ENCODE results near the gene DZANK1.

Gene DZANK1

DNA sequence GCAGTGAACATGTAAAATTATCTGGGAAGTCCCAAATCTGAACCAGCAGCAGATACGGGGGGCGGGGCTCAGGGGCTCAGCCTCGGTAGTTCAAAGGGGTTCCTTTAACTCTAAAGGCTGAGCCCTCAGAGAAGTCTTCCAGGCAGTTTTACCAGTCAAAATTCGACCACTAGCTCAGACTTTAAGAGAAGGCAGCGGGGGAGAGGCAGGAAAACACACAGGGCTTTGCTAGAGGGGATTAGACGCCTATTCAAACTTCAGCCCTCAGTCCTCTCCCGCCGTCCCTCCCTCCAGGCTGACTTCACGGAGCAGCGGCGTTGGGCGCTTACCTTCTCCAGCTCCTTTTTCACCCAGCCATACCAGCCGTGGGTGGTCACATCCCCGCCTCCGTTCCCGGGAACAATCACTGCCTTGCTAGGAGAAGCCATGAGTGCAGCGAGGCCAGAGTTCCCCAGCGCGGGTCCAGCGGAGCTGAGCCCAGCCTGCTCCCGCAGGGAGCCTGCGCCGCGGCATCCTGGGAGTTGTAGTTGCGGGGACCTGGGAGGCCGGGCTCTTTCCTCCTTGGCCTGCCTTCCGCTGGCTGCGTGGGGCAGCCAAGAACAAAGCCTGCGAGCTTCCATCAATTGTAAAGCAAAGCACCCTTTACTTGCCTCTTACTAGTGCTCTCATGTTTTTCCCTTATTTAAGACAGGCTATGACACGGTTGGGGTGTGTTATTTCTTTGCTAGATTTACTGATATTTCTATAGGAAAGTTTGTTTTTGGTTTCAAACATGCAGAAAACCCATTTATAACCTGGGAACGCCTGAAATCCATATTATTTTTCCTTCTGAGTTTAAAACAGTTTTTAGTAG is 30.1 kb upstream of the DZANK1 start, which contains the start of gene RBBP9:
Gene RBBP9, minus strand, starts transcription at position 486 of the 853 bp plus-strand sequence. Its CDS starts 58 bp downstream, at position 428.
- peak within 1 kb of the TSS; percentile 67 to 84 for H3K9ac ChIP-seq (ENCODE audit: low read length in 2 of 2)
- no peaks in the 10 kb centered on the region for H3K27me3 ChIP-seq (ENCODE audit: control insufficient read depth in 1 of 2, insufficient read depth in 2 of 2, low read length in 2 of 2)
- H3K4me3 ChIP-seq (ENCODE audit: low read length in 2 of 2), result peak within 1 kb of the TSS; percentile 80 to 96
- peaks cover 11% of the 10 kb centered on the region for H3K4me1 ChIP-seq (ENCODE audit: control insufficient read depth, insufficient read depth, low read length)
- peak within 1 kb of the TSS; percentile 26 for H3K27ac ChIP-seq (ENCODE audit: low read length)
- no peaks in the 10 kb centered on the region for H3K9me3 ChIP-seq (ENCODE audit: control insufficient read depth in 2 of 2, low read length in 2 of 2)
- H3K36me3 ChIP-seq (ENCODE audit: control insufficient read depth in 2 of 2, insufficient read depth in 2 of 2, low read length in 2 of 2), result peaks cover 5 to 13% of the 10 kb centered on the region in 2 donors

DNA sequence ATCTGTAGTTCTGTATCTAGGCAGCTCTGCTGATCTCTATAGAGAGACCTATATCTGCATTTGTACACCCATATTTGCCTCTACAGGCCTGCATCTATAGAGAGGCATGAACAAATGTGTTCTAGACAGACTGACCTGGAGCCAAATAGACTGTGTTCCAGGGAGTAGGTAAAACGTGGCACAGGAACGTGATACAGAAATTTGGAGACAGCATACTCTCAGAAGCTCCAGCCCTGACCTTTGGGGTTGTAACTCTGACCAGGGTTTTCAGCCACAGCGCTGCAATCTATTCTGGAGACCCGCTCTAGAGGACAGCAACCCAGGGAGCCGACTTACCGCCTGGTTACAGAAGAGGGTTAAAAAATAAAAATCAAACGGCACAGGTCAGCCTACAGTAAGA is 29.2 kb upstream of the DZANK1 start:
- H3K9me3 ChIP-seq (ENCODE audit: control insufficient read depth in 2 of 2, low read length in 2 of 2), result no peaks in the 10 kb centered on the region
- H3K9ac ChIP-seq (ENCODE audit: low read length in 2 of 2), result peak overlapping the region in 1 of 2 donors; percentile 55
- peaks cover 11% of the 10 kb centered on the region for H3K4me1 ChIP-seq (ENCODE audit: control insufficient read depth, insufficient read depth, low read length)
- H3K4me3 ChIP-seq (ENCODE audit: low read length in 2 of 2), result peak overlapping the region; percentile 80 to 96
- peaks cover 5 to 13% of the 10 kb centered on the region in 2 donors for H3K36me3 ChIP-seq (ENCODE audit: control insufficient read depth in 2 of 2, insufficient read depth in 2 of 2, low read length in 2 of 2)
- H3K27me3 ChIP-seq (ENCODE audit: control insufficient read depth in 1 of 2, insufficient read depth in 2 of 2, low read length in 2 of 2), result no peaks in the 10 kb centered on the region
- H3K27ac ChIP-seq (ENCODE audit: low read length), result no peak overlapping the region

DNA sequence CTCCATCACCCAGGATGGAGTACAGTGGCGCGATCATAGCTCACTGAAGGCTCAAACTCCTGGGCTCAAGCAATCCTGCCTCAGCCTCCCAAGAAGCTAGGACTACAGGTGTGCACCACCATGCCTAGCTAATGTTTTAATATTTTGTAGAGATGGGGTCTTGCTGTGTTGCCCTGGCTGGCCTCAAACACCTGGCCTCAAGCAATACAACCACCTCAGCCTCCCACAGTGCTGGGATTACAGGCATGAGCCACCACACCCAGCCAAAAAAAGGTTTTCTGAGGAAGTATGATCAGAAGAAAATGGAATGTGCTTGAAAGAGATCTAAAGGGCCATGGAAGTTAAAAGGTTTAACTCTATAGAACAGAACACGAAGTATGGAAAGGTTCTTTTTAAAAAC is 21.5 kb upstream of the DZANK1 start:
- Histone ChIP-seq H3K36me3 (ENCODE audit: control insufficient read depth in 2 of 2, insufficient read depth in 2 of 2, low read length in 2 of 2) (peaks cover 22 to 27% of the 10 kb centered on the region in 2 donors), H3K9ac (ENCODE audit: low read length in 2 of 2) (no peak overlapping the region), H3K27ac (ENCODE audit: low read length) (no peak overlapping the region), H3K4me1 (ENCODE audit: control insufficient read depth, insufficient read depth, low read length) (no peaks in the 10 kb centered on the region), H3K4me3 (ENCODE audit: low read length in 2 of 2) (no peak overlapping the region), H3K27me3 (ENCODE audit: control insufficient read depth in 1 of 2, insufficient read depth in 2 of 2, low read length in 2 of 2) (no peaks in the 10 kb centered on the region), H3K9me3 (ENCODE audit: control insufficient read depth in 2 of 2, low read length in 2 of 2) (no peaks in the 10 kb centered on the region)

DNA sequence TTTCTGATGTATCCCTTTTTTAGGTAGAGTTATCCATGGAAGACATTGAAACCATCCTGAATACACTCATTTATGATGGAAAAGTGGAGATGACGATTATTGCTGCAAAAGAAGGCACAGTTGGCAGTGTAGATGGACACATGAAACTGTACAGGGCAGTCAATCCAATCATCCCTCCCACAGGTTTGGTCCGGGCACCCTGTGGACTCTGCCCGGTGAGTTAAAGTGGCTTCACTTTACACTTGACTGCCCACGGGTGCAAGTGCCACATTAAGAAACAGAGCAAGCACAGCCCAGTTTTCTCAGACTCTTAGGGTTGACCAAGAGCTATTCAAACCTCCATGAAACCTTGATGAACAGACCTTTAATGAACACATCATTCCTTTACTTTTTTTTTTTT is 14.8 kb upstream of the DZANK1 start:
- no peaks in the 10 kb centered on the region for H3K9me3 ChIP-seq (ENCODE audit: control insufficient read depth in 2 of 2, low read length in 2 of 2)
- no peak overlapping the region for H3K9ac ChIP-seq (ENCODE audit: low read length in 2 of 2)
- H3K36me3 ChIP-seq (ENCODE audit: control insufficient read depth in 2 of 2, insufficient read depth in 2 of 2, low read length in 2 of 2), result peaks cover 29 to 33% of the 10 kb centered on the region in 2 donors
- no peaks in the 10 kb centered on the region for H3K4me1 ChIP-seq (ENCODE audit: control insufficient read depth, insufficient read depth, low read length)
- no peak overlapping the region for H3K27ac ChIP-seq (ENCODE audit: low read length)
- H3K27me3 ChIP-seq (ENCODE audit: control insufficient read depth in 1 of 2, insufficient read depth in 2 of 2, low read length in 2 of 2), result no peaks in the 10 kb centered on the region
- no peak overlapping the region for H3K4me3 ChIP-seq (ENCODE audit: low read length in 2 of 2)

DNA sequence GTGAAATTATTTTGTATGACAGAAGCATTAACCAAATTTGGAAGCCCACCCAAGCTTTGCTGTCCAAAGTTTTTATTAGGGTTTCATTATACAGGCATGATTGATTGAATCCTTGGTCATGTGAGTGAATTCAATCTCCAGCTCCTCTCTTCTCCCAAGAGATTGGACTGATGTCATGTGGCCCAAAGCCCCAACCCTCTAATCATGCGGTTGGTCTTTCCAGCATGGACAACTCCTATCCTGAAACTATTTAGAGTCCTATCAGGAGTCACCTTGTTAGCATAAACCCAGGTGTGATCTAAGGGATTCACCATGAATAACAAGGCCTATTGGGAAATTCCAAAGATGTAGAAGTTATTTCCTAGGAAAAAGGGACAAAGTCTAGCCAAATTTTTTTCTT is 11.0 kb upstream of the DZANK1 start:
- Histone ChIP-seq H3K27ac (ENCODE audit: low read length) (no peak overlapping the region), H3K4me1 (ENCODE audit: control insufficient read depth, insufficient read depth, low read length) (no peaks in the 10 kb centered on the region), H3K36me3 (ENCODE audit: control insufficient read depth in 2 of 2, insufficient read depth in 2 of 2, low read length in 2 of 2) (peaks cover 33 to 40% of the 10 kb centered on the region in 2 donors), H3K9me3 (ENCODE audit: control insufficient read depth in 2 of 2, low read length in 2 of 2) (no peaks in the 10 kb centered on the region), H3K9ac (ENCODE audit: low read length in 2 of 2) (no peak overlapping the region), H3K27me3 (ENCODE audit: control insufficient read depth in 1 of 2, insufficient read depth in 2 of 2, low read length in 2 of 2) (no peaks in the 10 kb centered on the region), H3K4me3 (ENCODE audit: low read length in 2 of 2) (no peak overlapping the region)

DNA sequence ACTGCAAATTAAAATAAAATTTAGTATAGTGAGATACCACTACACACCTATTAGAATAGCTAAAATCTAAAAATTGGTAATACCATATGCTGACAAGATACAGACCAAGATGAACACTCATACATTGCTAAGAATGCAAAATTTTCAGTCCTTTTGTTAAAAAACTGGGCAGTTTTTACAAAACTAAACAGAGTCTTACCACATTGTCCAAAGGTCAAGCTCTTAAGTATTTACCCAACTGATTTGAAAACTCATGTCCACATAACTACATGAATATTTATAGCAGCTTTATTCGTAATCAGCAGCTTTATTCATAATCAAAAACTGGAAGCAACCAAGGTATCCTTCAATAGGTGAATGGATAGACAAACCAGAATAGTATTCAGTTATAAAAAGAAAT is 10.4 kb upstream of the DZANK1 start:
- H3K4me3 ChIP-seq (ENCODE audit: low read length in 2 of 2), result no peak overlapping the region
- H3K36me3 ChIP-seq (ENCODE audit: control insufficient read depth in 2 of 2, insufficient read depth in 2 of 2, low read length in 2 of 2), result peaks cover 28 to 34% of the 10 kb centered on the region in 2 donors

DNA sequence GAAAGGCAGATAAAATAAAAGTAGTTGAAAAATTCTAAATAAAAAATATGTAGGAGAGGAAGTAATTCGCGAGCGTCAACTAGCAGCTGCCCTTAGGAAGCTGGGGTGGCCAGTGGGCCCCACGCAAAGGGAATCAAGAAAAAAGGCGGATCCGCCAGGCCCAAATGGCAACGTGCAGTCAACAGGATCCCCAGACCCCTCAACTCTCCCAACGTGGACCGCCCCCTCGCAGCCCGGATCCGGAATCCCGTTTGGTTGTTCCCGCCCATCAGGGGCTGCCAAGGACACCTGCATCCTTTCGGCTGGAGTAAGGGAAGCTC is 296 bp downstream of the DZANK1 start:
- no peaks in the 10 kb centered on the region for H3K9me3 ChIP-seq (ENCODE audit: control insufficient read depth in 2 of 2, low read length in 2 of 2)
- peaks cover 11 to 13% of the 10 kb centered on the region in 2 donors for H3K36me3 ChIP-seq (ENCODE audit: control insufficient read depth in 2 of 2, insufficient read depth in 2 of 2, low read length in 2 of 2)
- H3K9ac ChIP-seq (ENCODE audit: low read length in 2 of 2), result peak overlapping the region; percentile 57 to 79
- peaks cover 19% of the 10 kb centered on the region for H3K4me1 ChIP-seq (ENCODE audit: control insufficient read depth, insufficient read depth, low read length)
- H3K27me3 ChIP-seq (ENCODE audit: control insufficient read depth in 1 of 2, insufficient read depth in 2 of 2, low read length in 2 of 2), result no peaks in the 10 kb centered on the region
- peak overlapping the region; percentile 93 to 98 for H3K4me3 ChIP-seq (ENCODE audit: low read length in 2 of 2)
- H3K27ac ChIP-seq (ENCODE audit: low read length), result peak overlapping the region; percentile 89

More for the DNA sequence above, 10.4 kb upstream of the DZANK1 start:
- Histone ChIP-seq H3K27me3 (ENCODE audit: control insufficient read depth in 1 of 2, insufficient read depth in 2 of 2, low read length in 2 of 2) (no peaks in the 10 kb centered on the region), H3K27ac (ENCODE audit: low read length) (no peak overlapping the region), H3K4me1 (ENCODE audit: control insufficient read depth, insufficient read depth, low read length) (no peaks in the 10 kb centered on the region), H3K9ac (ENCODE audit: low read length in 2 of 2) (no peak overlapping the region), H3K9me3 (ENCODE audit: control insufficient read depth in 2 of 2, low read length in 2 of 2) (no peaks in the 10 kb centered on the region)

DNA sequence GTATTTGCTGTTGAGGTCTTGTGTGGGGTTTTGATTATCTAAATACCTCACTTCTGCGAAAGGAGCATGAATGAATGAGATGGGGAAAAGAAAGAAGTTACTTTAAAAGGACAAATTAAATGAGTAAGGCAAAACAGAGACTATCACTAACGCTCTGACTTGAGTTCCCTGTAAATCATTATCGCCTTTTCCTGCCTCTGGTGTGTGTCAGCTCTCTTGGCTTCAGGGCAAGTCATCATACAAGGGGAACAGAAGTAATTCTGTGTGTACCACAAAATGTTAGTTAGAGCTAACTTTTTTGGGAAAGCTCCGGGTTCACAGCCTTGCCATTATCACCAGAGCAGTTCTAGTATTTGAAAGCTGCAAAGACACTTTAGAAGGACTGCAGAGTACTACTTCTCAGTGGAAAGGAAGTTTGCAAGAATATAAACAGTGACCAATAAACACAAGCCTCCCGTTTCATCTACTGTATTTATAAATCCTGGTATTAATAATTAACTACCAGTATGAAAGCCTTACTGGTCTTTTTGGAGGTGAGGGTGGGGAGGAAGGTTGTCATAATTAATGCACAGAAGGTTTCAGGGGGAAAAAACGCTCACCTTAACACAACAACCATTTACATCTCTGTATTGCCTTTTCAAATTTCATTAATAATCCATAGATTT is 1.2 kb downstream of the DZANK1 start:
- no peaks in the 10 kb centered on the region for H3K9me3 ChIP-seq (ENCODE audit: control insufficient read depth in 2 of 2, low read length in 2 of 2)
- H3K4me3 ChIP-seq (ENCODE audit: low read length in 2 of 2), result peak overlapping the region in 1 of 2 donors; percentile 3
- H3K9ac ChIP-seq (ENCODE audit: low read length in 2 of 2), result no peak overlapping the region
- no peak overlapping the region for H3K27ac ChIP-seq (ENCODE audit: low read length)
- H3K27me3 ChIP-seq (ENCODE audit: control insufficient read depth in 1 of 2, insufficient read depth in 2 of 2, low read length in 2 of 2), result no peaks in the 10 kb centered on the region
- H3K4me1 ChIP-seq (ENCODE audit: control insufficient read depth, insufficient read depth, low read length), result peaks cover 19% of the 10 kb centered on the region
- H3K36me3 ChIP-seq (ENCODE audit: control insufficient read depth in 2 of 2, insufficient read depth in 2 of 2, low read length in 2 of 2), result peaks cover 6 to 7% of the 10 kb centered on the region in 2 donors

DNA sequence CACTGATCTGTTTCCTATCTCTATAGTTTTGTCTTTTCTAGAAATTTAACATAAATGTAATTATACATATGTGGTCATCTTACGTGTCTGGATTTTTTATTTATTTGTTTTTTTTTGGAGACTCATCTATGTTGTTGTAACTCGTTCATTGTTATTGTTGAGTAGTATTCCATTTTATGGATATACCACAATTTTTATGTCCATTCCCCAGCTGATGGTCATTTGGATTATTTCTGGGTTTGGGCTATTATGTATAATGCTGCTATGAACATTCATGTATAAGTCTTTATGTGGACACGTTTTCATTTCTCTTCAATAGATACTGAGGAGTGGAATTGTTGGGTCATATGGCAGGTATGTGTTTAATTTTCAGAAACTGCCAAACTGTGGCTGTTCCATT is 10.2 kb downstream of the DZANK1 start:
- Histone ChIP-seq H3K4me1 (ENCODE audit: control insufficient read depth, insufficient read depth, low read length) (no peaks in the 10 kb centered on the region), H3K9me3 (ENCODE audit: control insufficient read depth in 2 of 2, low read length in 2 of 2) (no peaks in the 10 kb centered on the region), H3K27ac (ENCODE audit: low read length) (no peak overlapping the region), H3K9ac (ENCODE audit: low read length in 2 of 2) (no peak overlapping the region), H3K27me3 (ENCODE audit: control insufficient read depth in 1 of 2, insufficient read depth in 2 of 2, low read length in 2 of 2) (no peaks in the 10 kb centered on the region), H3K4me3 (ENCODE audit: low read length in 2 of 2) (no peak overlapping the region), H3K36me3 (ENCODE audit: control insufficient read depth in 2 of 2, insufficient read depth in 2 of 2, low read length in 2 of 2) (no peaks in the 10 kb centered on the region)

DNA sequence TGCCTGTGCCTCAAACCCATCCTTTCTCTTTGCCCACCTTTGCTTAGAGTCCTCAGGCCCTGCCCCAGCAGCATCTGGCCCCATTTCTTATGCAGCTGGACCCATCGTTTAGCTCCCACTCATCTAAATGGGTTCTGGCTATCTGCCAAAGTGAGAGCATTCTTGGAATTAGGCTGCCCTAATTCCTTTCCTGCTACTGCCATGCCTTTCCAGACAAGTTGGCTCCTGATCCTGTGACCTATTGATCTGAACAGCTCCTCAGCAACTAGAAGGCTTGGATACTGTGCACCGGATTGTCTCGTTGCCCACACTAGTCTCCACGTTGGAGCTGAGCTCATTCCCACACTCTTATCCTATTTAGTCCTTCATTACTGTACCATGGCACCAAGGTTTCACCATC is 22.9 kb downstream of the DZANK1 start:
- H3K4me3 ChIP-seq (ENCODE audit: low read length in 2 of 2), result no peak overlapping the region
- H3K27ac ChIP-seq (ENCODE audit: low read length), result no peak overlapping the region
- no peaks in the 10 kb centered on the region for H3K4me1 ChIP-seq (ENCODE audit: control insufficient read depth, insufficient read depth, low read length)
- H3K9me3 ChIP-seq (ENCODE audit: control insufficient read depth in 2 of 2, low read length in 2 of 2), result no peaks in the 10 kb centered on the region
- H3K27me3 ChIP-seq (ENCODE audit: control insufficient read depth in 1 of 2, insufficient read depth in 2 of 2, low read length in 2 of 2), result no peaks in the 10 kb centered on the region
- no peaks in the 10 kb centered on the region for H3K36me3 ChIP-seq (ENCODE audit: control insufficient read depth in 2 of 2, insufficient read depth in 2 of 2, low read length in 2 of 2)
- H3K9ac ChIP-seq (ENCODE audit: low read length in 2 of 2), result no peak overlapping the region

DNA sequence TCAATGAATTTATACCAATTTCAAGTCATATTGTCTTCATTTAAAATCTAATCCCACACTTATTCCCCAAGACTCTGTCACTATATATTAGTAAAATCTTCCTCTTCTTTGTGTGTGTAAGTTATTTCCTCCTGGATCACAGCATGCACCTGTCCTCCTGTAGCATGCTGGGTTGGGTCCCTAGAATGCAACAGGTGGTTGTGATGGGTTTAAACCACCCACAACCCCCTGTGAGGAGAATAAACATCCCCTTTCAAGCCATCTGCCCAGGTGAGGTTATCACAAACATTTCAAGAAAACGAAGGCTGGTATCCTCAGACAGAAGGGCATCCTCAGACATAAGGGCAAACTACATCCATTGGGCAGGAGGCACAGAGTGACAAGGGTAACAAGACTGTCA is 26.4 kb downstream of the DZANK1 start:
- Histone ChIP-seq H3K9ac (ENCODE audit: low read length in 2 of 2) (no peak overlapping the region), H3K36me3 (ENCODE audit: control insufficient read depth in 2 of 2, insufficient read depth in 2 of 2, low read length in 2 of 2) (no peaks in the 10 kb centered on the region), H3K27me3 (ENCODE audit: control insufficient read depth in 1 of 2, insufficient read depth in 2 of 2, low read length in 2 of 2) (no peaks in the 10 kb centered on the region), H3K4me1 (ENCODE audit: control insufficient read depth, insufficient read depth, low read length) (no peaks in the 10 kb centered on the region), H3K4me3 (ENCODE audit: low read length in 2 of 2) (no peak overlapping the region), H3K27ac (ENCODE audit: low read length) (no peak overlapping the region), H3K9me3 (ENCODE audit: control insufficient read depth in 2 of 2, low read length in 2 of 2) (no peaks in the 10 kb centered on the region)
